ENCODE data around the gene C2orf66.

C2orf66 gene

GRCh38 chr2:196792865-196793264, 16.3 kb downstream of the C2orf66 start:
- 0 out of 2 replicates have a peak, but pooled peaks cover 6% of the 10 kb centered on the region for H3K79me2 ChIP-seq (ENCODE audit: insufficient read depth, low read length)
- no peaks in the 10 kb centered on the region for H3K9me2 ChIP-seq (replicated peaks; ENCODE audit: insufficient read depth, low read length)
- no peaks in the 10 kb centered on the region for H3K9me3 ChIP-seq (ENCODE audit: insufficient read depth, low read length)
- TF ChIP-seq EZH2phosphoT487 (conservative IDR thresholded peaks at IDR 0.05; ENCODE audit: low read length): no peak
- no peak for TF ChIP-seq CTCF (IDR thresholded peaks at IDR 0.05; ENCODE audit: insufficient read depth, low read length, poor library complexity, severe bottlenecking)
- no peak overlapping the region for H3K27ac ChIP-seq (ENCODE audit: low read depth, low read length)
- no peaks in the 10 kb centered on the region for H4K20me1 ChIP-seq (ENCODE audit: low read depth, low read length)
- no peaks in the 10 kb centered on the region for H3K27me3 ChIP-seq (ENCODE audit: low read length)
- H3K36me3 ChIP-seq (ENCODE audit: low read length): peaks cover 50% of the 10 kb centered on the region
- no peaks in the 10 kb centered on the region for H3F3A ChIP-seq (ENCODE audit: insufficient read depth)
- H3K4me2 ChIP-seq (ENCODE audit: low read depth, low read length, poor library complexity, severe bottlenecking): no peak overlapping the region
- no peak overlapping the region for H3K4me3 ChIP-seq (ENCODE audit: insufficient read depth, low read length, poor library complexity, severe bottlenecking)
- H3K9ac ChIP-seq (ENCODE audit: low read length): no peak overlapping the region
- no peak overlapping the region for H2AFZ ChIP-seq (ENCODE audit: low read depth, low read length, severe bottlenecking)

GRCh38 chr2:196783431-196784094, 25.6 kb downstream of the C2orf66 start:
- Histone ChIP-seq H4K20me1 (ENCODE audit: low read depth, low read length) (no peaks in the 10 kb centered on the region), H3K79me2 (ENCODE audit: insufficient read depth, low read length) (no peaks in the 10 kb centered on the region), H3K9ac (ENCODE audit: low read length) (no peak overlapping the region), H3F3A (ENCODE audit: insufficient read depth) (no peaks in the 10 kb centered on the region; the same call in 1 of the 2 replicates), H3K27ac (ENCODE audit: low read depth, low read length) (no peak overlapping the region), H3K9me2 (replicated peaks; ENCODE audit: insufficient read depth, low read length) (no peaks in the 10 kb centered on the region), H3K4me2 (ENCODE audit: low read depth, low read length, poor library complexity, severe bottlenecking) (no peak overlapping the region), H3K27me3 (ENCODE audit: low read length) (no peaks in the 10 kb centered on the region), H3K9me3 (ENCODE audit: insufficient read depth, low read length) (no peaks in the 10 kb centered on the region), H3K36me3 (ENCODE audit: low read length) (peaks cover 56% of the 10 kb centered on the region), H3K4me3 (ENCODE audit: insufficient read depth, low read length, poor library complexity, severe bottlenecking) (no peak overlapping the region), H2AFZ (ENCODE audit: low read depth, low read length, severe bottlenecking) (no peak overlapping the region)
- TF ChIP-seq EZH2phosphoT487 (conservative IDR thresholded peaks at IDR 0.05; ENCODE audit: low read length): no peak
- no peak for TF ChIP-seq CTCF (IDR thresholded peaks at IDR 0.05; ENCODE audit: insufficient read depth, low read length, poor library complexity, severe bottlenecking)

- Histone ChIP-seq H3K9me3 (ENCODE audit: insufficient read depth, low read length) (no peaks in the 10 kb centered on the region), H3K27ac (ENCODE audit: low read depth, low read length) (no peak overlapping the region), H2AFZ (ENCODE audit: low read depth, low read length, severe bottlenecking) (no peak overlapping the region), H3K36me3 (ENCODE audit: low read length) (peaks cover 51% of the 10 kb centered on the region), H3F3A (ENCODE audit: insufficient read depth) (peaks cover 31% of the 10 kb centered on the region; the same call in 1 of the 2 replicates), H3K4me3 (ENCODE audit: insufficient read depth, low read length, poor library complexity, severe bottlenecking) (no peak overlapping the region), H3K27me3 (ENCODE audit: low read length) (no peaks in the 10 kb centered on the region), H4K20me1 (ENCODE audit: low read depth, low read length) (peaks cover 4% of the 10 kb centered on the region; the same call in 1 of the 2 replicates), H3K4me2 (ENCODE audit: low read depth, low read length, poor library complexity, severe bottlenecking) (no peak overlapping the region), H3K9ac (ENCODE audit: low read length) (no peak overlapping the region), H3K79me2 (ENCODE audit: insufficient read depth, low read length) (no peaks in the 10 kb centered on the region), H3K9me2 (replicated peaks; ENCODE audit: insufficient read depth, low read length) (no peaks in the 10 kb centered on the region)
- TF ChIP-seq CTCF (IDR thresholded peaks at IDR 0.05; ENCODE audit: insufficient read depth, low read length, poor library complexity, severe bottlenecking): no peak
- TF ChIP-seq EZH2phosphoT487 (conservative IDR thresholded peaks at IDR 0.05; ENCODE audit: low read length): no peak
These were observed 42.1 kb downstream of the C2orf66 start for GRCh38 chr2:196767101-196767500.
